ENCODE data around the gene PBRM1. TPM values are rescaled to one million over a fixed set of nuclear protein-coding genes. Genes with fewer than 3 reads are reported as not detected.

Gene PBRM1
- total and polyA plus RNA-seq, 2 donors from 2014 or later, result 4.1 to 56.2 TPM

GRCh38 chr3:52615166-52615565 is 70.5 kb downstream of the PBRM1 start:
- intact Hi-C loops (cut with DNase I), result no loop called here
- no peaks in the 10 kb centered on the region for H3K27me3 ChIP-seq (ENCODE audit: control insufficient read depth, insufficient read depth, low read length)
- DNase-seq (no peak), FAIRE-seq (no peak)
- H3K9me3 ChIP-seq (ENCODE audit: control insufficient read depth in 2 of 3, insufficient read depth in 1 of 3, low read length in 3 of 3), result no peaks in the 10 kb centered on the region
- no peaks in the 10 kb centered on the region for H3K4me1 ChIP-seq (ENCODE audit: control insufficient read depth in 2 of 3, insufficient read depth in 2 of 3, low read depth in 1 of 3, low read length in 3 of 3)
- H3K9ac ChIP-seq (ENCODE audit: low read length in 3 of 3), result no peak overlapping the region
- no peak for TF ChIP-seq CTCF (IDR thresholded peaks at IDR 0.05; ENCODE audit: borderline replicate concordance, extremely low read depth, insufficient read depth)
- no peak overlapping the region for H3K4me3 ChIP-seq (ENCODE audit: low read length in 3 of 3)
- peaks cover 4 to 20% (median 8%) of the 10 kb centered on the region in 3 donors for H3K36me3 ChIP-seq (ENCODE audit: control insufficient read depth in 2 of 3, insufficient read depth in 3 of 3, low read length in 3 of 3)
- H3K27ac ChIP-seq (ENCODE audit: low read depth in 2 of 2, low read length in 2 of 2), result no peak overlapping the region

- FAIRE-seq (no peak), DNase-seq (no peak)
- H3K9me3 ChIP-seq (ENCODE audit: control insufficient read depth in 2 of 3, insufficient read depth in 1 of 3, low read length in 3 of 3), result no peaks in the 10 kb centered on the region
- intact Hi-C loops (cut with DNase I), result no loop called here
- no peak overlapping the region for H3K4me3 ChIP-seq (ENCODE audit: low read length in 3 of 3)
- H3K27me3 ChIP-seq (ENCODE audit: control insufficient read depth, insufficient read depth, low read length), result no peaks in the 10 kb centered on the region
- H3K4me1 ChIP-seq (ENCODE audit: control insufficient read depth in 2 of 3, insufficient read depth in 2 of 3, low read depth in 1 of 3, low read length in 3 of 3), result no peaks in the 10 kb centered on the region
- no peak overlapping the region for H3K9ac ChIP-seq (ENCODE audit: low read length in 3 of 3)
- peaks cover 4 to 20% (median 5%) of the 10 kb centered on the region in 3 donors for H3K36me3 ChIP-seq (ENCODE audit: control insufficient read depth in 2 of 3, insufficient read depth in 3 of 3, low read length in 3 of 3)
- H3K27ac ChIP-seq (ENCODE audit: low read depth in 2 of 2, low read length in 2 of 2), result no peak overlapping the region
- no peak for TF ChIP-seq CTCF (IDR thresholded peaks at IDR 0.05; ENCODE audit: borderline replicate concordance, extremely low read depth, insufficient read depth)
Observed at GRCh38 chr3:52614689-52615088, 71.0 kb downstream of the PBRM1 start.

DNA sequence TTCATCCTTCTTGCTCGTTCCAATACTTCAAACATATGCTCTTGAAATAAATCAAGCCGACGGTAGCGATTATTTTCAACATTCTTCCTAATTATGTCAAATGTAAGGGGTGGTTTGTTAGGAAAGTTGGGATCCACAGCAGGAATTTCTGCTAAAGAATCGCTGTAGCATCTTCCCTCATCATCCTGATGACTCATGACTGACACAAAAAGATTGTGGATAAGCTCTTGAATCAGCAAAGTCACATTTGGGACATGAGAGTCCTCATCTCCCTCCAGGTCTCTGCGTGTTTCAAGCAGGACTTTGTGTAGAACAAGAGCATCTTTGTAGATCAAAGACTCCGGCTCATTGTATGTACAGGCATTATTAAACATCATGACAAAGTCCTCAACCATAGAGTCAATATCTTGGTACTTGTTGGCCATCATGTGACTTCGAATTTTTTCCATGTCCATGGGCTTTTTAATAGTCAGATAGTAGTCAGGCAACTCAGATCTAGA is 76.3 kb downstream of the PBRM1 start:
- H3K4me1 ChIP-seq (ENCODE audit: control insufficient read depth in 2 of 3, insufficient read depth in 2 of 3, low read depth in 1 of 3, low read length in 3 of 3), result peaks cover 0 to 2% (median 0%) of the 10 kb centered on the region in 3 donors
- intact Hi-C loops (cut with DNase I), result no loop called here
- no peak for FAIRE-seq
- H3K36me3 ChIP-seq (ENCODE audit: control insufficient read depth in 2 of 3, insufficient read depth in 3 of 3, low read length in 3 of 3), result peaks cover 2 to 16% (median 11%) of the 10 kb centered on the region in 3 donors
- no peaks in the 10 kb centered on the region for H3K27me3 ChIP-seq (ENCODE audit: control insufficient read depth, insufficient read depth, low read length)
- H3K9ac ChIP-seq (ENCODE audit: low read length in 3 of 3), result no peak overlapping the region
- no peaks in the 10 kb centered on the region for H3K9me3 ChIP-seq (ENCODE audit: control insufficient read depth in 2 of 3, insufficient read depth in 1 of 3, low read length in 3 of 3)
- no peak for DNase-seq
- H3K4me3 ChIP-seq (ENCODE audit: low read length in 3 of 3), result no peak overlapping the region
- no peak for TF ChIP-seq CTCF (IDR thresholded peaks at IDR 0.05; ENCODE audit: borderline replicate concordance, extremely low read depth, insufficient read depth)
- no peak overlapping the region for H3K27ac ChIP-seq (ENCODE audit: low read depth in 2 of 2, low read length in 2 of 2)

DNA sequence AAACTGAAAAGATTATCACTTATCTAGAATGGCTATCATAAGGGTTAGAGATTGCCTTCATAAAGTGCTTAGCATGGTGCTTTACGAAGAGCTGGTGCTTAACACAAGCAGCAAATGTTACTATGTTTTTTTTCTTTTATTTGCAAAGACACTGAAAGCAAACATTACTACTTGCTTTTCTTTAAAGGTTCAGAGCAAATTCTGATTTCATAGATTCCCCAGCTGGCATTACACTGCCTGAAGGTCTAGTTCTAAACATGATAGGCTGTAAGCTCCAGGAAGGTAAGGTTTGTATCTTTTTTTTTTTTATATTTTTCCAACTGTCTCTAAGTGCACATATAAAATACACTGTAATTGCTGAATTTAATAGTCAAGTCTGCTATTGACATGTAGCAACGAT is 77.4 kb downstream of the PBRM1 start:
- Histone ChIP-seq H3K4me1 (ENCODE audit: control insufficient read depth in 2 of 3, insufficient read depth in 2 of 3, low read depth in 1 of 3, low read length in 3 of 3) (peaks cover 0 to 2% (median 0%) of the 10 kb centered on the region in 3 donors), H3K9ac (ENCODE audit: low read length in 3 of 3) (no peak overlapping the region), H3K9me3 (ENCODE audit: control insufficient read depth in 2 of 3, insufficient read depth in 1 of 3, low read length in 3 of 3) (no peaks in the 10 kb centered on the region), H3K27me3 (ENCODE audit: control insufficient read depth, insufficient read depth, low read length) (no peaks in the 10 kb centered on the region), H3K27ac (ENCODE audit: low read depth in 2 of 2, low read length in 2 of 2) (no peak overlapping the region), H3K36me3 (ENCODE audit: control insufficient read depth in 2 of 3, insufficient read depth in 3 of 3, low read length in 3 of 3) (peaks cover 5 to 16% (median 11%) of the 10 kb centered on the region in 3 donors), H3K4me3 (ENCODE audit: low read length in 3 of 3) (no peak overlapping the region)
- TF ChIP-seq CTCF (IDR thresholded peaks at IDR 0.05; ENCODE audit: borderline replicate concordance, extremely low read depth, insufficient read depth), result no peak
- intact Hi-C loops (cut with DNase I), result no loop called here
- no peak for FAIRE-seq
- DNase-seq, result no peak

Data from kidney (tissue), 14 donors.